HEK293 (cell line): ENCODE data around the gene PPRC1.
A peak's percentile ranks its signal among the peaks of the same experiment; 100 is the strongest.

Experiments used
- EGR2 ChIP-seq: fragments of 450-650 bp; formaldehyde crosslinking; IDR thresholded peaks from 2 replicates; pipeline ENCODE4 v1.5.1; 2016; ENCODE audit warnings: low read depth, missing biosample characterization, missing genetic modification characterization
- ELK4 ChIP-seq: IDR thresholded peaks from 2 replicates; pipeline ENCODE4 v1.6.1; 2011; ENCODE audit warnings: mild to moderate bottlenecking, low read depth, low read length, borderline replicate concordance
- GLI2 ChIP-seq: fragments of 450-650 bp; formaldehyde crosslinking; IDR thresholded peaks from 2 replicates; pipeline ENCODE4; 2017; ENCODE audit warnings: missing biosample characterization, missing genetic modification characterization, low read depth, borderline replicate concordance
- GLIS1 ChIP-seq: fragments of 450-650 bp; formaldehyde crosslinking; IDR thresholded peaks from 2 replicates; pipeline ENCODE4 v1.5.1; 2016; ENCODE audit warnings: missing biosample characterization, missing genetic modification characterization
- KLF10 ChIP-seq: fragments of 450-650 bp; IDR thresholded peaks from 2 replicates; pipeline ENCODE4 v1.5.1; 2018; ENCODE audit warnings: missing biosample characterization, mild to moderate bottlenecking, missing genetic modification characterization
- MEIS1 ChIP-seq: sonication (generic); formaldehyde crosslinking; IDR thresholded peaks from 2 replicates; pipeline ENCODE4 v1.8.1; 2022; ENCODE audit warnings: missing genetic modification reagents, mild to moderate bottlenecking, borderline replicate concordance
- PRDM6 ChIP-seq: fragments of 450-650 bp; formaldehyde crosslinking; IDR thresholded peaks from 2 replicates; pipeline ENCODE4 v1.5.1; 2017; ENCODE audit warnings: missing biosample characterization, missing genetic modification characterization
- SCRT2 ChIP-seq: fragments of 450-650 bp; formaldehyde crosslinking; IDR thresholded peaks from 2 replicates; pipeline ENCODE4 v1.5.1; 2016; ENCODE audit warnings: missing biosample characterization, missing genetic modification characterization
- ZBTB44 ChIP-seq: fragments of 450-650 bp; IDR thresholded peaks from 2 replicates; pipeline ENCODE4 v1.5.1; 2018; ENCODE audit warnings: missing biosample characterization, mild to moderate bottlenecking, missing genetic modification characterization
- ZBTB49 ChIP-seq: fragments of 450-650 bp; formaldehyde crosslinking; IDR thresholded peaks from 2 replicates; pipeline ENCODE4 v1.5.1; 2016; ENCODE audit warnings: missing biosample characterization, missing genetic modification characterization, low read depth
- ZNF133 ChIP-seq: fragments of 450-650 bp; formaldehyde crosslinking; IDR thresholded peaks from 2 replicates; pipeline ENCODE4 v1.5.1; 2016; ENCODE audit warnings: missing biosample characterization, missing genetic modification characterization
- ZNF138 ChIP-seq: fragments of 450-650 bp; formaldehyde crosslinking; IDR thresholded peaks from 2 replicates; pipeline ENCODE4 v1.5.1; 2016; ENCODE audit warnings: missing biosample characterization, missing genetic modification characterization, borderline replicate concordance
- ZNF140 ChIP-seq: fragments of 450-650 bp; formaldehyde crosslinking; IDR thresholded peaks from 2 replicates; pipeline ENCODE4 v1.5.1; 2016; ENCODE audit warnings: missing biosample characterization, missing genetic modification characterization
- ZNF16 ChIP-seq: fragments of 450-650 bp; formaldehyde crosslinking; IDR thresholded peaks from 2 replicates; pipeline ENCODE4 v1.5.1; 2016; ENCODE audit warnings: low read depth, missing biosample characterization, missing genetic modification characterization
- ZNF23 ChIP-seq: fragments of 450-650 bp; formaldehyde crosslinking; IDR thresholded peaks from 2 replicates; pipeline ENCODE4 v1.5.1; 2016; ENCODE audit warnings: missing biosample characterization, missing genetic modification characterization, borderline replicate concordance
- ZNF274 ChIP-seq, 2 experiments: fragments of 200-500 bp in 1 of 2; fragments of 450-650 bp in 1 of 2; sonication (Bioruptor generic) in 1 of 2; formaldehyde crosslinking in 1 of 2; IDR thresholded peaks; 2 replicates each; pipeline versions ENCODE4 v1.5.1 to v1.6.1; 2014 to 2016; ENCODE audit warnings: borderline replicate concordance in 1 of 2, inconsistent platforms in 1 of 2, low read length in 1 of 2, missing biosample characterization in 1 of 2, missing genetic modification characterization in 1 of 2
- ZNF302 ChIP-seq: fragments of 450-650 bp; formaldehyde crosslinking; IDR thresholded peaks from 2 replicates; pipeline ENCODE4 v1.5.1; 2016; ENCODE audit warnings: missing biosample characterization, missing genetic modification characterization, low read depth
- ZNF449 ChIP-seq: fragments of 450-650 bp; formaldehyde crosslinking; IDR thresholded peaks from 2 replicates; pipeline ENCODE4 v1.5.1; 2017; ENCODE audit warnings: missing biosample characterization, mild to moderate bottlenecking, missing genetic modification characterization, moderate library complexity
- ZNF518A ChIP-seq: fragments of 450-650 bp; formaldehyde crosslinking; conservative IDR thresholded peaks from 2 replicates; pipeline ENCODE4 v1.5.1; 2016; ENCODE audit warnings: low read depth, missing biosample characterization, missing genetic modification characterization
- ZNF549 ChIP-seq: fragments of 450-650 bp; IDR thresholded peaks from 2 replicates; pipeline ENCODE4 v1.5.1; 2018; ENCODE audit warnings: missing biosample characterization, missing genetic modification characterization, mild to moderate bottlenecking, inconsistent platforms, moderate library complexity
- ZNF580 ChIP-seq: fragments of 450-650 bp; formaldehyde crosslinking; IDR thresholded peaks from 2 replicates; pipeline ENCODE4 v1.5.1; 2016; ENCODE audit warnings: missing biosample characterization, missing genetic modification characterization
- ZNF585B ChIP-seq: fragments of 450-650 bp; formaldehyde crosslinking; IDR thresholded peaks from 2 replicates; pipeline ENCODE4 v1.5.1; 2016; ENCODE audit warnings: missing biosample characterization, missing genetic modification characterization
- ZNF610 ChIP-seq: fragments of 450-650 bp; formaldehyde crosslinking; IDR thresholded peaks from 2 replicates; pipeline ENCODE4 v1.5.1; 2016; ENCODE audit warnings: missing biosample characterization, missing genetic modification characterization, borderline replicate concordance
- ZNF747 ChIP-seq: fragments of 450-650 bp; formaldehyde crosslinking; IDR thresholded peaks from 2 replicates; pipeline ENCODE4 v1.5.1; 2016; ENCODE audit warnings: missing biosample characterization, missing genetic modification characterization

PPRC1 gene

GRCh38 chr10:102114861-102115618, 17.8 kb upstream of the PPRC1 start (continued):
- TF ChIP-seq PRDM6 (no peak), SCRT2 (tag by site-specific recombination) (no peak), ZNF449 (tag by site-specific recombination) (no peak), ZNF133 (tag by site-specific recombination) (no peak), ZNF302 (tag by site-specific recombination) (no peak), KLF10 (tag by site-specific recombination) (no peak; the same call in 1 of the 2 replicates), ZNF610 (tag by site-specific recombination) (no peak), ZNF747 (tag by site-specific recombination) (no peak), ZNF140 (tag by site-specific recombination) (no peak), ZNF274 (IDR thresholded peaks at IDR 0.05; ENCODE audit: low read length) (no peak), ZNF274 (tag by site-specific recombination; IDR thresholded peaks at IDR 0.05; ENCODE audit: borderline replicate concordance) (no peak), EGR2 (tag by site-specific recombination) (peak; percentile 27; the same call in 1 of the 2 replicates), ZNF16 (tag by site-specific recombination) (no peak), ZNF549 (tag by site-specific recombination) (no peak), ZBTB44 (no peak), ZNF138 (tag by site-specific recombination) (no peak), ZNF23 (tag by site-specific recombination) (no peak), ZNF585B (tag by site-specific recombination) (no peak), GLI2 (tag by site-specific recombination) (no peak), ELK4 (no peak), GLIS1 (tag by site-specific recombination) (peak; percentile 98), ZNF580 (tag by site-specific recombination) (no peak), ZBTB49 (no peak), ZNF518A (tag by site-specific recombination) (no peak), MEIS1 (CRISPR knock-in tag) (no peak)
